ENCODE results near the gene SKIC8.
A peak's percentile ranks its signal among the peaks of the same experiment; 100 is the strongest.

The SKIC8 gene

DNA sequence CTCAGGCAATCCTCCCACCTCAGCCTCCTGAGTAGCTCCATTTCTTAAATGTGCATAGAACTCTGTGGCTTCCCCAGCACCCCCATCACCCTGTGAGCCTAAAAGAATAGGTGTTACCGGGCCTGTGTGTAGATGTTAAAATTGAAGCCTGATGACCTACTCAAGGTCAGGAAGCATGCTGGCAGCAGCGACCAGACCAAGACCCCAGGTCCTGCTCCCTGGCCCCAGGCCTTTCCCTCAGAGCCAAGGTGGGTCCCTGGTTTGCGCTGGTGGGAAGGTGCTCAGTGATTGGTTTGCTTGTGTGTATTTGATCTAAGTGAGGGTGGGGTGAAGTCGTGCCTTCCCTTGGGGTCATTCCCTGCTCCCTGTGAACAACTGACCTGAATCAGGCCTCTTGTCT, 22.4 kb upstream of the SKIC8 start:
- DNase-seq (ENCODE audit: low spot score), result no peak

DNA sequence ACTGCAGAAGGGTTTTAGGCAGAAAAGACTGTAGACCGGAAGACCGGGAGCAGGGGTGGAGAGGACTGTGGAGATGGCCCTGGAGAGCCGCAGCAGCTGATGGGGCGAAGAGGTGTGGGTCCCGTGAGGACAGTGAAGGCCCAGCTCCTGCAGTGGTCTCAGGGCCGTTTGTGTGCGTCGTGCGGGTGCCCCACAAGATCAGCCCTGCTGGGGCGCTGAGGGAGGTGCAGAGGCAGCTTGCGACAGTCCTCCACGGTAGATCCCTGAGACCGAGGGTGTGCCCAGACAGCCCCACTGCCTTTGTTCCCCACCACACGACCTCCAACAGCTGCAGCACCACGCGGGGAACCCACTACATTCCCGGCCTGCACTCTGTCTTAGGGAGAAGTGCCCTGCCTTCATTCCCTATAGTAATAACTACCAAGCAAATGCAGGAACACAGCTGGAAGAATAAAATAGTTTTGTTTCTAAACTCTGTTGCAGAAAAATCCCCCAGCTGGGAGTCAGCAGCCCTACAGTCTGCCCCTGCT, 21.7 kb upstream of the SKIC8 start:
- DNase-seq (ENCODE audit: low spot score), result no peak

DNA sequence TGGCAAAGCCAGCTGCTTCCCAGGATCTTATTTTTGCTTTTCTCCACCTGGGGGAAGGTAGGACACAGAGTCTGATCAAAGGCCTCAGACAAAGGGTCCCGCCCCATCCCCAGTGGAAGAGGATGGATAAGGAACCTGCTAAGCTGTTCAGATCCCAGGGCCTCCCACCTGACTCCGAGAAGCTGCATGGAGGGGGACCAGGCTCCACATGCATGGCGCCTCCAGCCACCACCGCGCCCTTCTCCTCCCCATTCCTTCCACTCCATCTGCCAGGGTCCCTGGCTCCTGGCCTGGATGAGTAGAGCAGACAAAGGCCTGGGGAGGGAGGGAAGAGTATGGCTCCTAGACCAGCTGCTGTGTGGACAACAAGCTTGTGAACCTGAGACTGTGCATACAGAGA, 20.8 kb upstream of the SKIC8 start:
- no peak for DNase-seq (ENCODE audit: low spot score)

DNA sequence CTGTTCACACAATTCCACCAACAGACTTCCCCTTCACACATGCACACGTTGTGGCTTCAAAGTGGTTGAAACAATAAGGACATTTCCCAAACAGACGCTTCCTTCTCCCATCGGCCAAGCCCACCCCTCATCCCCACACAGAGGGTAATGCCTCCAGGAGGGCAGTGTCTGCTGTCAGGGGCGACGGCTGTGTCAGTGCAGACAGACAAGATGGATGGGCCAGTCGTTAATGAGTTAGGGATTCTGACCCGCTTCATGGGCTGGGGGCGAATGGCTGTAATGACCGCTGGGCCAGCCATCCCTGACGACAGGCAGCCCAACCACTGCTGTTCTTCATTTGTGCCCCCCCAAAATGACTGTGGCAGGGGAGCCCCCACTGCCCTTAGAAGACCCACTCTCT, 20.2 kb upstream of the SKIC8 start:
- DNase-seq (ENCODE audit: low spot score), result no peak

DNA sequence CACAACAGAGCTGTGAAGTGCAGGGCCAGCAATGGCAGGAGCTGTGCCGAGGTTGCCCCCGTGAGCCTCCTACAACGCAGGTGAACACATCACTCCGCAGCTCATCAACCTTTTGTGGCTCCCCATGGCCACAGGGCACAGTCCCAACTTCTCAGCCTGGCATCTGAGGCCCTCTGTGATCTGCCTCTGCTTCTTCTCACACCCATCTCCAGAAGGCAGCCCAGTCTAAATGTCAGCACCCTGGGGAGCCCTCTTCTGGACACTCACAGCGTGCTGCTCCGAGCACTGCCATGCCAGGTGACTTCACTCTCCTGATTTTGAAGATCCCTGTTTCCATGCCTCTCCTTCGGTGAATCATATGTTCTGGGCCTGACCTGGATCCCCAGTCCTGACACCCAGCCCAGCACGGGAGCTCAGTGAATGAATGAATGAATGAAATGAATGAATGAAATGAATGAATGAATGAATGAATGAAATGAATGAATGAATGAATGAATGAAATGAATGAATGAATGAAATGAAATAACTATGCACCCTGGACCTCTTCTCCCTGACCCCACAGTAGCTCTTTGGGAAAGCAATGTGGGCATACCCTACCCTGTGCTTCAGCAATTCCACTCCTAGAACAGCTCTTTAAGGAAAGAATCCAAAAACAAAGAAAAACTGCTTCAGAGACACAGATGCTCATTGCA, 17.9 kb upstream of the SKIC8 start:
- no peak for DNase-seq (ENCODE audit: low spot score)

DNA sequence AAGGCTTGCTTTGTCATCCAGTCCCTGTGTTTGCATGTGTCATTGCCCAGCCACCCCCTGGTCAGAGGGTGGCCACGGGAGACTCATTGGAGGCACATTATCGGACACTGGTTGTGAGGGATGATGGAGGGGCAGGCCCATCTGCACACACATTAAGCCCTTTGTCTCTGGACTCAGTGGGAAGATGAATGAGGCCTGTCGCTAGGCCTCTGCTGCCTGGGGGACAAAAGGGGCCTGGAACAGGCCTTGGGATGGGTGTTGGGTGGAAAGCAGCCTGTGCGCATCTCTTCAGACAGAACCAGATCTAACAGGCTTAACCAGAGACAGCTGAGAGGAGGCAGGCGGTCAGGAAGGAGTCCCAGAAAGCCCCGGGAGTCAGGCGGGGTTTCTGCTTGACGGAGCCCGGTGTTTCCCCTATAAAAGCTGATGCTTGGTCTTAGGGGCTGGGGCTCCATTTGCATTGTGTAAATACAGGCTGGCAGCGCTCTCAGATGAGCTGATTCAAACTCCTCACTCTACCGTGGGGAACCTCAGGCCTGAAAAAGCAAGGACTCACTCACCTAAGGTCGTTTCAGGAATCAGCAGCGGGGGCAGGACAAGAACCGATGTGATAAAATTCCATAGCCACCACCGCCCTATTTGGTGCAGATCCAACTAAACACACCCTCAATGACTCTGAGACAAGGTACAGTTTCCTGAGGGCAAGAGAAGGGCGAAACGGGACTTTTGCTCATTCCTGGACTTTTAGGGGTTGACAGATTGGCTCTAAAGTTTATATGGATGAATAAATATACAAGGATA, 17.1 kb upstream of the SKIC8 start:
- no peak for DNase-seq (ENCODE audit: low spot score)

DNA sequence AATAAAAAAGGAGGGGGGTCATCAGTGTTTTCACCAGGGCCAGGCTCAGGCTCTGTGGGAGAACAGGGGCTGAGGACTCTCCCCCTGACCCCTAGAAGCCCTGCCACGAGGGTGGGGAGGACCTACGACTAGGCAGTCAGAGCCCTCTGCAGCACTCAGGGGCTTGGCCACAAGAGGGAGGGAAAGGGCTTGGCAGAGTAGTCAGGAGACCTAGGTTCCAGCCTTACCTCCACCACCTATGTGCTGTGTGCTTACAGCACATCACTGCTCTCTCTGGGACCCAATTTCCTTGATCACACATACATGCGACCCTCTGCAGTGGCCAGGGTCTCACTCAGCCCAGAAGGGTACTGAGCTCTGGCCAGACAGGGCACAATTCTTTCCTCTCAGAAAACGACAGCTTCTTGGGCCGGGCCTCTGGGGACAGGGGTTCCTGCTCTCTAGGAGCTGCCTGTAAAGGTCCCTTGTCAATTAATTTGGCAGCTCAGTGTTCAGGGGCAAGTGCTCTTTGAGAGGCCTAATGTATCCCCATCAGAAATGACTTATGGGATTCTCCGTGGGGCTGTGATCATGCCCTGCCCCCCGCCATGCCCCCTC, 16.4 kb upstream of the SKIC8 start:
- no peak for DNase-seq (ENCODE audit: low spot score)

DNA sequence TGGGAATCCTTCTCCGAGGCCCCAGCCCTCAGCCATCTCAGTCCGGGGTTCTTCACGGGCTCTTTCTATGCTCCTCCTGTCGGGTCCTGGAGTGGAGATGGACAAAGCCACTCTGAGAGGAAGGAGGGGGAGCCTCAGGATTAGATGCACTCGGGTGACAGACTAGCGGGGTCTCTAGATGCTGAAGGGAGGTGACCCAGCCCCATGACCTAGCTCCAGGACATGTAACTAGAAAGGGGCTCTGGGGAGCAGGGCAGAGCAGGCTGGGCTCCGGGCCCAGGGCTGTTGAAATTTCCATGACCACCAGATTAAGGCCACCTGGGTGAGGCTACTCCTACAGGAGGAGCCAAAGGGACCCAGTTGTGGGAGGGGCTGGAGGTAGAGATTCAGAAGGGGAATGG, 14.8 kb upstream of the SKIC8 start:
- no peak for DNase-seq (ENCODE audit: low spot score)

DNA sequence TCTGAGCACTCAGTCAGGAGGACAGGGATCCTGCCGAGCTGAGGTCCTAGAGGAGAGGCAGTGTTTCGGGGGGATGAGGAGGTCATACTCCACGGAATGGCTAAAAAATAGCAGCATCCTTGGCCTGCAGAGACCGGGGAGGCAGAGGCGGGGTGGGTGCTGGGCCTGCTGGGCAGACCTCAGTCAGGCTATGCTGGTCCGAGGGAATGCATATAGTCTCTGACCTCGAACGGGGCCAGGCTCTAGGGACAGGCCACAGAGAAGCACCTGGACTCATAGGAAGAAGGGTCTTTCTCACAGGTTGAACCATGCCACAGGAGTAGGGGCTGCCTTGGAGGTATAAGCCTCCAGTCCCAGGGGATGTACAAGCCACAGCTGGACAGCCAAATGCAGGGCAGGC, 14.0 kb upstream of the SKIC8 start:
- DNase-seq (ENCODE audit: low spot score), result no peak

DNA sequence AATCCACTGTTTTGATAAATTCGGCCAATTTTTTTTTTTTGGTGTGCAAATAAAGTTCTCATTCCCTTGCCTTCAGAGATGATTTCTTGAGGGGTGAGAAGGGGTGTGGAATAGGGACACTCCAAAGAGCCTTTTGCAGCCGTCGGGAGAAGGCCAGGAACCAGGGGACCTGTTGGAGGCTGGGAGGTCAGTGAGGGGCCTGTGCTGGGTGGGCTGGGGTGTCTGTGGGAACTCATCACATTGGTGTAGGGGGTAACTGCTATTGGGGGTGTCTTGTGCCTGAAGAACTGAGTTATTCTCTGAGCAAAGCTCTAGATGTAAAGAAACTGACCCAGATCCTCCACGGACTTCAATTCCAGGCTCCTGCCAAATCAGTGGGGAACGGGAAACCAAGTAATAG, 13.5 kb upstream of the SKIC8 start:
- no peak for DNase-seq (ENCODE audit: low spot score)

DNA sequence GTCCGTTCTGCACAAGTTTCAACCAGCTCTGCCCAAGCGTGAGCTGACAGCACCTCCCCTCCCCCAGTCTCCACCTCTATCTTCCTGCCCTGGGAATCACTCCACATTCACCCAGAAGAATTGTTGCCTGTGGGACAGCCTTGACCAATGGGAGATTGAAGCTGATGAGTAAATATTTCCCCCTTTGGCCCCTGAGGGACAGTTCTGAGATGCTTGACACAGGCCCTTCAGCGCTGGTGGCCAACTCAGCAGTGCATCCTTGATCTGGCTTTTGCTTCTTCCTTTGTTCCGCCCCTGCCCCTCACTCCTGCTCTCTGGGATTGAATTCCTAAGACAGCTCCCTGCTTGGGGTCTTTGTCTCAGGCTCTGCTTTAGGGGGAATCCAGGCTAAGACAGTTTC, 13.1 kb upstream of the SKIC8 start:
- DNase-seq (ENCODE audit: low spot score), result no peak

DNA sequence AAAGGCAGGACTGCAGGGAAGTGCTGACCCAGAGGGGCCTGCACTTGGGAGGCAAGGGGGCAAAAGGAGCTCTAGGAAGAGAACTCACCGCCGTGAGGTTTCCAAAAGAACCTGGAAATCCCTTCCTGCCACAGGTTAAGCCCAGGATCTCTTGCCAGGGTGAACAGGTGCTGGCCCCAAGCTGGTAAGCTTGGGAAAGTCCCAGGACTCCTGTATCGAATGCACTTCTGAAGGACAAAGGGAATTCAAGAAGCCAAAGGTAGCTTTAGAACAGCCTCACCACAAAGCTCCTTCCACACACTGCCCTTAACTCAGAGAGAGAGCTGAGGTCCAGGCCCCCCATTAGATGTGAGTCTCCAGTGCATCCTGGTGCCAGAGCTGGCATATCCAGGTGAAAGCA, 11.9 kb upstream of the SKIC8 start:
- no peak for DNase-seq (ENCODE audit: low spot score)

DNA sequence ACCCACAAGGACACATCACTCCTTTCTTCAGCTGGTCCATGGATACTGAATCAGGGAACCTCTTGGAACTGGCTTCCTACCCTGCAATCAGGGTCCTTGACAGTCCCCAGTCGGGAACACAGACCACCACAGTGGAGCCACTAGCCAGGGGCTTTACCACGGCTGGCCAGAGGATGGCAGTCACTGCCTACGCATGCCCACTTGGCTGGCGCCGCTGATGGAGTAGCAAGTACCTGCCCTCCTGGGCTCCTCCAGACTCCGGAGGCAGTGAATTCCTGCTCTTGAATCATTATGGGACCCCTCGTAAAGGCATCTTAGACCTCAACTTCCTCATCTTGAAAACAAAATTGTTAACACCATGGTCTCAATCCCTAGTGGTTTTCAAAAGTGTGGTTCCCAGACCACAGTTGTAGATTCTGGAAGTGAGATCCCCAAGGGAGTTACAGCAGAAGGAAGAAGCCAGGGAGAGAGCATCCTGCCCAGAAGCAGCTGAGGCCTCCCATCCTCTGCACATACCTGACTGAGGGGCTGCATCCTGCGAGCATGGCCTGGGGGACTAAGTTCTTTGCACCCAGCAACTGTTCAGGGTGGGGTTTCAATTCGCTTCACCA, 9.1 kb upstream of the SKIC8 start:
- peak; percentile 89 for DNase-seq (ENCODE audit: low spot score)

DNA sequence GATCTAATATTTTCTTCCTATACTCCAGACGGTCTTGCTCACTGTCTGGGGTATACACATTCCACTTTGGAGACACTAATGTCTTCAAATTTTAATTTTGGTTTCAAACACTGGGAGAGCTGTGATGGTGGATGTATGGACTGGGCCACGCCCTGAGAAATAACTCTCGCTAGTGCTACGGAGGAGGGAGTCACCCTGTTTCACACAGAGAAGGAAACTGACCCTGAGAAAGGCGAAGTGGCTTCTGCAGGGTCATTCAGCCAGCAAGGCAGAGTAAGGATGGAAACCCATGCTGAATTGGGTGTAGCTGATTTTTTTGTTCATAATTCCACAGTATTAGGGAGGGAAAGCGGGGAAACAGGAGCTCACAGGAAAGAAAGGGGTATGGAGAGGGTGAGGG, 8.6 kb upstream of the SKIC8 start:
- no peak for DNase-seq (ENCODE audit: low spot score)

DNA sequence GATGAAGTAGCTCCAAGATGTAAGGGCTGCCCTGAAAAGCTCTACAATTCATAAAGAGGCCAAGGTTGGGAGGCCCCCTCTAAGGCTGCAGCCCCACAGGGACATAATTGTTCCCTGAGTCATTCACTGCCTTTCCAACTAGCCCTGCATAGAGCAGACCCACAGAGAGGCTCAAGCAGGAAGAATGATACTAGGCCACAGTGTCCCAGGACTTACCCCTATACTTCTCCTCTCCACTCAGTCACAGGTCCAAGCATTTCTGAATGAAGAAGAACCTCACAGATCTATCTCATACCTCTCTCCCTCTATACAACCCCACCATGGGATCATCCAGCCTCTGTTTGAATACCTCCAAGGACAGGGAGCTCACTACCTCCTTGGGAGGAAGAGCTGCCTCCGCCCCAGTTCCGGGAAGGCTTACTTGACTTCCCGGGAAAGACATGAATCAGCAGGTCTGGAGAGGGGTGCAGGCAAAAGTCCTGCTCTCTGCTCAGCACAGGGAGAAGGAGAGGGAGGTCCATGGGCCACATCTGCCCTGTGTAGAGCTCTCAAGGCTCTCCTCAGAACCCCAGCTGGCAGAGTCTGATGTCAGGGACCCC, 6.9 kb upstream of the SKIC8 start:
- no peak for DNase-seq (ENCODE audit: low spot score)

DNA sequence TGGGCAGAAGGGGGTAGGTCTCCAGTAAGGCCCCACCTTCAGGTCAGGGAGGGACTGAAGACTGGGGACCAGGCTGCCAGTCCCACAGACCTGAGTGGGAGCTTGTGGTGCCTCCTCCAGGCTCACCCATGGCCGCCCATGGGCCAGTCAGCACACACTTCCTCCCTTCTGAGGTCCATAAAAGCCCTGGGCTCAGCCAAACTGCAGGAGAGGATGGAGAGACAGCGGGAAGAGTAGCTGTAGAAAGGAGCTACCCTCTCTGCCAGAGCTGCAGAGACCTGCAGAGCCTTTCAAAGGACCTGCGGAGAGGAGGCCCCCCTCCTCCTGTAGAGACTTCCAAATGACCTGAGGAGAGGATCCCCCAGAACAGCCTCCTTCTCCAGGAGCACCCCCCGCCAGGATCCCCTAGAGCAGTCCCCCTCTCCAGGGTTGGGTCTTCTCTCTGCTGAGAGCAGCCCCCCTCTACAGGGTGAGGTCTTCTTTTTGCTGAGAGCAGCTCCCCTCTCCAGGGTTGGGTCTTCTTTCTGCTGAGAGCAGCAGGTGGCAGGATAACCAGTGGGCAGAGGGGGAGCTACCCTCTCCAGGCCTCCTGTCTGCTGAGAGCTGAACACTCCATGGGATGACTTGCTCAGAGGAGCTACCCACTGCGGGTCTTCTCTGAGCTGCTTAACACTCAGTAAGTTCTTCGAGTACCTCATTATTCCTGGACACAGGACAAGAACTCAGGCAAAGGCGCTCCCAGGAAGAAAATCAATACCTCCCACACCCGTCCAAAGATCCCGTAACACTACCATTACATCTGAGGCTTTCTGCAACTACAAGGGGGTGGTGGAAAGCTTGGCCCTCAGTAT, 5.0 kb upstream of the SKIC8 start:
- DNase-seq (ENCODE audit: low spot score), result no peak

DNA sequence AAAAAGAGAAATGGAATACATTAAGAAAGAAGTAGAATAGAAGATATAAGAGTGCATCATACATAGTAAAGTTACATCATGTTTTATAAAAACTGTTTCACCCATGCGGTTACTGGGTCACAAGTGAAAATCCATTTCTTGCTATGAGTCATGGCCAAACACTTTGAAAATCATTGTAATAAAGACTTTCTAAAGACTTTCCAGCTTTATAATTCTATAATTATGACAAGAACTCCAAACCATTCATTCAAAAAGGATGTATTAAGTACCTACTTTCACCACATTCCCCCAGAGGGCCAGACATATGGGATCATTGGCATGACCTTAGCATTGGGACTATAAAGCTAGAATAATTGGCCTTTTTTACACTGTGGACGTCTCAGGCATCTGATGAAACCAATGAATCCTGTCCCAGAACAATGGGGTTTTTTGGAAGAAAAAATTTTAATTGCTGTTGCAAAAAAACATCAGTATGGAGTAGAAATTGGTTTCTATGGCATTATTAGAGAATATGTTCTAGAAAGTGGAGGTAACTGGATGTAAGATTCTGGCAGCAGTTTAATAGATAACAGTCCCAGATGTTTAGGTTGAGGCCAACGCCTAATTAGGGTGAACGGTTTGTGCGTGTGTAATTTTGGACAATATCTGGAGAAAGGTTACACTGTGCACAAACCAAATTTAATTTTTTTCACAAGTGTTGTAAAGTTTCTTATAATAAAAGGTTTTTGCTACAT, 3.3 kb upstream of the SKIC8 start:
- no peak for DNase-seq (ENCODE audit: low spot score)

DNA sequence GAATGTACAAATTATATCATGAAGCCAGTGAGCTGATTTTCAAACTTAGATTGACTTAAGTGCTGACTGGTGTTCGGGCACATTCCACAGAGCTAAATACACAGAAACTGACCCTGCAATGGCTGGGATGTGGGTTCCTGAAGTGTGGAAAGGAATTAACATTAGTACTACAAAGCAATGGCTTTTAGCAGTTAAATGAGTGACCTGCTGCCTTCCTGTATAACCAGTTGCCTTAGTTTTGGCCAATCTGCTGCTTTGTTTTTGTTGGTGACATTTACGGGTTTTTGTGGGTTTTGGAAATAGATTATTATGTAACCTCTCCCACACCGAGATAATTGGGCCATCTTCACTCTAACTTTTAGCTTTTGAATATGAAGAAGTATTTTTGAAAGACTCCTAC, 2.4 kb upstream of the SKIC8 start:
- DNase-seq (ENCODE audit: low spot score), result no peak

DNA sequence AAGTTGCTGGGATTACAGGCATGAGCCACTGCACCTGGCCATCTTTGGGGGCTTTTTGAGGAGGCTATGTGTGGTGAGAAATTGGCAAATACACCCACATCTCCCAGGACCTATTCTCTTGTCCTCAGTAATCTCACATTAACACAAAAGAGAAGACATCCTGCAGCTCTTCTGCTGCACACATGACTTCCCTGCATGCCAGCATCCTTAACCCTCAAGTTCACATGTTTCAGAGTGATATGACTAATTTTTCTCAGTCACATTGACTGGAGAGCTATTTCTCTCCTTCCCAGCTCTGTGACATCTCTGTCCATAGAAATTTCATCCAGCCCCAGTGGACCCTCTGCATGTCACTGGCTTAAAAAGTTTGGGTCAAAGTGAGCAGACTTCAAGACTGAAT, 1.9 kb upstream of the SKIC8 start:
- DNase-seq (ENCODE audit: low spot score), result no peak

DNA sequence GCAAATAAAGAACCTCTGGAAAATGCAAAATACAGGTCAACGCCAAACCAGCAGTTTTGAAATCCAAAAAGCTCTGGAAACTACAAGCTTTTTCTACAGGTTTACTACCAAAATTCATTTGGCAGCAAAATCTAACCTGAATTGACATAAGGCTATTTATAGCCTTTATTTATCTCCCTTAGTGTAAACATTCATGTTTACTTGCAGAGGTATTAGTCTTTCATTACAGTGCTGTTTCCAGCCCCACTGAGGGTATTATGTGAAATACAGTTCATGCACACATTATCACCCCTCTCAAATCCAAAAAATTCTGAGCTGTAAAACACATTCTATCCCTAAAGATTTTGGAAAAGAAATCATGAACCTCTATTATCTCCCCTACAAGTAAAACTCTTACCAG, 7.2 kb downstream of the SKIC8 start:
- no peak for DNase-seq (ENCODE audit: low spot score)

DNA sequence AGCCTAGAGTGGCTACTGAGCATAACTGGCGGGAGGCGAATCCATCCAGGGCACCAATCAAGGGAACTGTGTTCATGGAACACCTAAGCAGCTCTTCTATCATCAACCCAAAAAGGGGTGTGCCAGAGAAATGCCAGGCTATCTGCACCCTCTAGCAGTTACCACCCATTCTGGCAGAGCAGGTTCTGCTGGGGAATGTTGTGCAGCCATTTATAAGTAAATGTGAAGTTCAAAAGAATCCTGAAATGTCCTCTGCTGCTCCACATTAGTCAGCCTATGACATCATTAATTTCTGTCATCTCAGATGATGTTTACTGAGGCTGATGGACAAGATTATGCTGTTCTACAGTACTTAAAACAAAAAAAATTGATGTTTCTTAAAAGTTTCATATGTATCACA, 7.7 kb downstream of the SKIC8 start:
- no peak for DNase-seq (ENCODE audit: low spot score)
